ENCODE measurements around the gene ZMYM3.
"Not testable (repeated sequence)": the region's sequence is repeated elsewhere in the genome, so short reads cannot be mapped to it uniquely, and the experiment has no call there.

Gene ZMYM3

DNA sequence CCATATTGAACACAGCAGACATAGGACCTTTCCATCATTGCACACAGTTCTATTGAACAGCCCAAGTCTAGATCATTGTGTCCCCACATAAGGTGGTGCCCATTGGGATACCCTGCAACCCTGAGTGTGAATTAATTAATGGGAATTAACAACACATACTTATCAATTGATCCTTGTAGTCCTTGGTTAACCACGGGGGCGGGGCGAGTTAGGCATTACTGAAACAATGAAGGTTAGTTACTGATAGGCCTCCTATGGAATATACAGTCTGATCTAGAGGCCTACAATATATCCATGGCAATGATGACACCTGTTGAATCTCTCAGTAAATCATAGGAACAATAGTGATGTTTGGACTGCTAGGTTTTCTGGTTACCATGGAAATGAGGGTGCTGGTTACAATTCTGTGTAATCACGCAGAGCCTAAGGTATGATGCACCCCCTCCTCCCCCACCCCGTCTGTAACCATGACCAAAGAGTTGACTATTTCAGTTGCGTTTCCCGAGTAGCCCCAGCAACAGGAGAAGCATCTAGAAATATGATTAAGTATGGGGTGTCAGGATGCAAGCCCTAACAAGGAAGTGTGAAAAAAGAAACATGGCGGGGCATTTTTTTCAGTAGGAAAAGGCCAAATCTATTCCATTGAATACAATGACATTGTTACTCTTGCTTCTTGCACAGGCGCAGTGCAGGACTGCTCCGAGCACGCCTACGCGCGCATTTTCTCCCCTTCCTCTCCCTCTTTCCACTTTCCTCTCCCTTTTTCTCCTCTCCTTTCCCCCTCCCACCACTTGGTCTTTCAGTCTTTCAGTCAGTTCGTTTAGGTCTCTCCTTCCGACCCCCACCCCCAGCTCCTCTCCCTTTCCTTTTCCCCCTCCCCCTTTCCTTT, 28.8 kb upstream of the ZMYM3 start:
- CTCF ChIA-PET = no interaction called here
- TF ChIP-seq FOXM1 (IDR thresholded peaks at IDR 0.05; ENCODE audit: borderline replicate concordance) (no peak), L3MBTL2 (conservative IDR thresholded peaks at IDR 0.05) (no peak; the same call in 1 of the 2 replicates), ELF4 (IDR thresholded peaks at IDR 0.05) (no peak), FOXA1 (IDR thresholded peaks at IDR 0.05) (no peak), ZNF384 (IDR thresholded peaks at IDR 0.05) (no peak), ARNT (IDR thresholded peaks at IDR 0.05) (no peak), SP1 (IDR thresholded peaks at IDR 0.05) (no peak), BHLHE40 (IDR thresholded peaks at IDR 0.05; ENCODE audit: borderline replicate concordance) (no peak), SUZ12 (IDR thresholded peaks at IDR 0.05) (no peak), FOXK2 (IDR thresholded peaks at IDR 0.05) (no peak), TARDBP (IDR thresholded peaks at IDR 0.05) (no peak), NFRKB (IDR thresholded peaks at IDR 0.05) (no peak), CTBP1 (IDR thresholded peaks at IDR 0.05; ENCODE audit: borderline replicate concordance) (no peak), HDGF (IDR thresholded peaks at IDR 0.05; ENCODE audit: borderline replicate concordance) (no peak), LEF1 (IDR thresholded peaks at IDR 0.05; ENCODE audit: borderline replicate concordance) (no peak)
- POLR2A ChIA-PET = interaction anchor here (0.6 to 2.4 kb wide), 21 partner anchors 9 to 251 kb away, joined by 3 to 42 read pairs (median 4); partner anchors contain the start of genes ITGB1BP2, OGT, TAF1 and ZMYM3
- DNase-seq (ENCODE audit: extremely low spot score) = no peak

DNA sequence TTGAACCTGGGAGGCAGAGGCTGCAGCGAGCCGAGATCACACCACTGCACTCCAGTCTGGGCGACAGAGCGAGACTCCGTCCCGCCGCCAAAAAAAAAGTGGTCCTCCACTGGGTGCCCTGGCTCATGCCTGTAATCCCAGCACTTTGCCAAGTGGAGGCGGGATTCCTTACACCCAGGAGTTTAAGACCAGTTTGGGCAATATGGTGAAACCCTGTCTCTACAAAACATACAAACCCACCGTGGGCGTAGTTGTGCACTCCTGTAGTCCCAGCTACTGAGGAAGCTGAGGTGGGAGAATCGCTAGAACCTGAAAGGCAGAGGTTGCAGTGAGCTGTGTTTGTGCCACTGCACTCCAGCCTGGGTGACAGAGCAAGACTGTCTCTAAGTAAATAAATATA, 27.4 kb upstream of the ZMYM3 start:
- DNase-seq (ENCODE audit: extremely low spot score); POLR2A ChIA-PET; CTCF ChIA-PET: not testable (repeated sequence)

DNA sequence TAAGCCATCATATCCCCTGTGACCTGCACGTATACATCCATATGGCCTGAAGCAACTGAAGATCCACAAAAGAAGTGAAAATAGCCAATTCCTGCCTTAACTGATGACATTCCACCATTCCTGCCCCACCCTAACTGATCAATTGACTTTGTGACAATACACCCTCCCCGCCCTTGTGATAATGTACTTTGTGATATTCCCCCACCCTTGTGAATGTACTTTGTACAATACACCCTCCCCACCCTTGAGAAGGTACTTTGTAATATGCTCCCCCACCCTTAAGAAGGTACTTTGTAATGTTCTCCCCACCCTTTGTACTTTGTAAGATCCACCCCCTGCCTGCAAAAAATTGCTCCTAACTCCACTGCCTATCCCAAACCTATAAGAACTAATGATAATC, 18.4 kb upstream of the ZMYM3 start:
- POLR2A ChIA-PET; DNase-seq (ENCODE audit: extremely low spot score); CTCF ChIA-PET: not testable (repeated sequence)

DNA sequence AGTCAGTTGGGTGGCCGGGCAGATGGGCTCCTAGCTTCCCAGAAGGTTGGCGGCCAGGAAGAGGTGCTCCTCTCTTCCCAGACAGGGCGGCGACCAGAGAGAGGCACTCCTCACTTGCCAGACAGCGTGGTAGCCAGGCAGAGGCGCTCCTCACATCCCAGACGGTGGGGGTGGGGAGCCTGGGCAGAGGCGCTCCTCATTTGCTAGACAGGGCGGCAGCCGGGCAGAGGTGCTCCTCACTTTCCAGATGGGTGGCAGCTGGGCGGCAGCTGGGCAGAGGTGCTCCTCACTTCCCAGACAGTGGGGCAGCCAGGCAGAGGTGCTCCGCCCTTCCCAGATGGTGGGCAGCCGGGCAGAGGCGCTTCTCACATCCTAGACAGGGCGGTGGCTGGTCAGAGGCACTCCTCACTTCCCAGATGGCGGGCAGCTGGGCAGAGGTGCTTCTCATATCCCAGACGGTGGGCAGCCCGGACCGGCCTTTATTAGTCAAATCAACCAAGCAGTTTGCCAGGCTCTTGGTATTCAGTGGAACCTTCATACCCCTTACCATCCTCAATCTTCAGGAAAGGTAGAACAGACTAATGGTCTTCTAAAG, 16.0 kb upstream of the ZMYM3 start:
- TF ChIP-seq FOXK2 (IDR thresholded peaks at IDR 0.05) (no peak), SUZ12 (IDR thresholded peaks at IDR 0.05) (no peak), CTBP1 (IDR thresholded peaks at IDR 0.05; ENCODE audit: borderline replicate concordance) (no peak), BHLHE40 (IDR thresholded peaks at IDR 0.05; ENCODE audit: borderline replicate concordance) (no peak), FOXM1 (IDR thresholded peaks at IDR 0.05; ENCODE audit: borderline replicate concordance) (no peak), FOXA1 (IDR thresholded peaks at IDR 0.05) (no peak), ARNT (IDR thresholded peaks at IDR 0.05) (no peak), ZNF384 (IDR thresholded peaks at IDR 0.05) (no peak), SP1 (IDR thresholded peaks at IDR 0.05) (no peak)
- ChIA-PET POLR2A (no interaction called here), CTCF (no interaction called here)
- no peak for DNase-seq (ENCODE audit: extremely low spot score)

DNA sequence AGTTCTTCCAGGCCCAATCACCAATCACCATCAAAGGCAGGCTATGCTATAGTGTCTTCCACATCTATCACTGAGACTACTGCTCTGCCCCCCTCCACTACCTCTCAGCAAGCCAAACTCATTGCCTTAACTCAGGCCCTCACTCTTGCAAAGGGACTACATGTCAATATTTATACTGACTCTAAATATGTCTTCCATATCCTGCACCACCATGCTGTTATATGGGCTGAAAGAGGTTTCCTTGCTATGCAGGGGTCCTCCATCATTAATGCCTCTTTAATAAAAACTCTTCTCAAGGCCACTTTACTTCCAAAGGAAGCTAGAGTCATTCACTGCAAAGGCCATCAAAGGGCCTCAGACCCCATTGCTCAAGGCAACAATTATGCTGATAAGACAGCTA, 14.7 kb upstream of the ZMYM3 start:
- POLR2A ChIA-PET; CTCF ChIA-PET; DNase-seq (ENCODE audit: extremely low spot score): not testable (repeated sequence)

DNA sequence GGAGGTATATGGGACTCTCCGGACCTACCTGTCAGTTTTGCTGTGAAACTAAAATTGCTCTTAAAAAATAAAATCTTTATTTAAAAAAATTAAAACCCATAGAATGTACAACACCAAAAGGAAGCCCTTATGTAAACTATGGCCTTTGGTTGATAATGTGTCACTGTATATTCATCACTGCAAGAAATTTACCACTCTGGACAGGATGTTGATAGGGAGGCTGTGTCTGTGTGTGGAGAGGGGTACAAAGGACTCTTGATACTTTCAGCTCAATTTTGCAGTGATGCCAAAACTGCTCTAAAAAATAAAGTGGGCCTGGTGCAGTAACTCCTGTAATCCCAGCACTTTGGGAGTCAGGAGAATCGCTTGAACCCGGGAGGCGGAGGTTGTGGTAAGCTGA, 2.9 kb upstream of the ZMYM3 start:
- no peak for DNase-seq (ENCODE audit: extremely low spot score)
- POLR2A ChIA-PET = interaction anchor here (1.3 to 1.4 kb wide), 2 partner anchors 26 to 109 kb away, joined by 4 to 5 read pairs; partner anchors contain the start of genes NONO and TAF1
- TF ChIP-seq TARDBP (IDR thresholded peaks at IDR 0.05) (no peak), FOXA1 (IDR thresholded peaks at IDR 0.05) (no peak), CTBP1 (IDR thresholded peaks at IDR 0.05; ENCODE audit: borderline replicate concordance) (no peak), SUZ12 (IDR thresholded peaks at IDR 0.05) (no peak), FOXM1 (IDR thresholded peaks at IDR 0.05; ENCODE audit: borderline replicate concordance) (no peak), ARNT (IDR thresholded peaks at IDR 0.05) (no peak), LEF1 (IDR thresholded peaks at IDR 0.05; ENCODE audit: borderline replicate concordance) (no peak), ZNF384 (IDR thresholded peaks at IDR 0.05) (no peak), FOXK2 (IDR thresholded peaks at IDR 0.05) (no peak), NFRKB (IDR thresholded peaks at IDR 0.05) (no peak), ELF4 (IDR thresholded peaks at IDR 0.05) (no peak), SP1 (IDR thresholded peaks at IDR 0.05) (no peak), L3MBTL2 (conservative IDR thresholded peaks at IDR 0.05) (no peak), BHLHE40 (IDR thresholded peaks at IDR 0.05; ENCODE audit: borderline replicate concordance) (no peak), HDGF (IDR thresholded peaks at IDR 0.05; ENCODE audit: borderline replicate concordance) (no peak)
- TF ChIP-seq, protein P1, sequence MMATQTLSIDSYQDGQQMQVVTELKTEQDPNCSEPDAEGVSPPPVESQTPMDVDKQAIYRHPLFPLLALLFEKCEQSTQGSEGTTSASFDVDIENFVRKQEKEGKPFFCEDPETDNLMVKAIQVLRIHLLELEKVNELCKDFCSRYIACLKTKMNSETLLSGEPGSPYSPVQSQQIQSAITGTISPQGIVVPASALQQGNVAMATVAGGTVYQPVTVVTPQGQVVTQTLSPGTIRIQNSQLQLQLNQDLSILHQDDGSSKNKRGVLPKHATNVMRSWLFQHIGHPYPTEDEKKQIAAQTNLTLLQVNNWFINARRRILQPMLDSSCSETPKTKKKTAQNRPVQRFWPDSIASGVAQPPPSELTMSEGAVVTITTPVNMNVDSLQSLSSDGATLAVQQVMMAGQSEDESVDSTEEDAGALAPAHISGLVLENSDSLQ (IDR thresholded peaks at IDR 0.05) = no peak
- CTCF ChIA-PET = interaction anchor here (0.7 kb wide), 1 partner anchor 813 kb away, joined by 3 read pairs; no protein-coding TSS in a partner anchor

DNA sequence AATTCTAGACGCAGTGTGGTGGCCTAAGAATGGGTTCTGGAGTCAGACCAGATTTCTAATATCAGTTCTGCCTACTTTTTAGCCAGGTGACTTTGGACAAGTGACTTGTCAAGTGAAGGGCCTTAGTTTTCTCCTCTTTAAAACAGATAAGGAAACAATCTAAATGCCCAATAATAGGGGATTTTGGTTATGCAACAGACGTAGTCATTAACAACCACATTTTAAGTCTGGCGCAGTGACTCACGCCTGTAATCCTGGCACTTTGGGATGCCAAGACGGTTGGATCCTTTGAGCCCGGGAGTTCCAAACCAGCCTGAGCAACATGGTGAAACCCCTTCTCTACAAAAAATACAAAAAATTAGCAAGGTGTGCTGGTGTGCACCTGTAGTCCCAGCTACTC, 2.1 kb upstream of the ZMYM3 start:
- CTCF ChIA-PET = no interaction called here
- POLR2A ChIA-PET = interaction anchor here (0.6 to 3.1 kb wide), 3 partner anchors 20 to 110 kb away, joined by 3 to 42 read pairs (median 4); partner anchors contain the start of genes NONO and TAF1
- TF ChIP-seq BHLHE40 (IDR thresholded peaks at IDR 0.05; ENCODE audit: borderline replicate concordance) = no peak
- no peak for TF ChIP-seq TARDBP (IDR thresholded peaks at IDR 0.05)
- TF ChIP-seq CTBP1 (IDR thresholded peaks at IDR 0.05; ENCODE audit: borderline replicate concordance) = no peak
- no peak for TF ChIP-seq HDGF (IDR thresholded peaks at IDR 0.05; ENCODE audit: borderline replicate concordance)
- TF ChIP-seq NFRKB (IDR thresholded peaks at IDR 0.05) = no peak
- TF ChIP-seq, protein P1 (IDR thresholded peaks at IDR 0.05) = no peak
- no peak for TF ChIP-seq FOXK2 (IDR thresholded peaks at IDR 0.05)
- TF ChIP-seq L3MBTL2 (conservative IDR thresholded peaks at IDR 0.05) = no peak
- no peak for TF ChIP-seq ARNT (IDR thresholded peaks at IDR 0.05)
- TF ChIP-seq ELF4 (IDR thresholded peaks at IDR 0.05) = no peak
- TF ChIP-seq ZNF384 (IDR thresholded peaks at IDR 0.05) = no peak
- no peak for TF ChIP-seq FOXA1 (IDR thresholded peaks at IDR 0.05)
- no peak for DNase-seq (ENCODE audit: extremely low spot score)

Measured in HEK293T (cell line).